ENCODE data around the gene ENTPD2.

Gene ENTPD2

GRCh38 chr9:137028263-137029057, 25.4 kb downstream of the ENTPD2 start:
- peak; percentile 68 to 94 (median 86) for DNase-seq

DNA sequence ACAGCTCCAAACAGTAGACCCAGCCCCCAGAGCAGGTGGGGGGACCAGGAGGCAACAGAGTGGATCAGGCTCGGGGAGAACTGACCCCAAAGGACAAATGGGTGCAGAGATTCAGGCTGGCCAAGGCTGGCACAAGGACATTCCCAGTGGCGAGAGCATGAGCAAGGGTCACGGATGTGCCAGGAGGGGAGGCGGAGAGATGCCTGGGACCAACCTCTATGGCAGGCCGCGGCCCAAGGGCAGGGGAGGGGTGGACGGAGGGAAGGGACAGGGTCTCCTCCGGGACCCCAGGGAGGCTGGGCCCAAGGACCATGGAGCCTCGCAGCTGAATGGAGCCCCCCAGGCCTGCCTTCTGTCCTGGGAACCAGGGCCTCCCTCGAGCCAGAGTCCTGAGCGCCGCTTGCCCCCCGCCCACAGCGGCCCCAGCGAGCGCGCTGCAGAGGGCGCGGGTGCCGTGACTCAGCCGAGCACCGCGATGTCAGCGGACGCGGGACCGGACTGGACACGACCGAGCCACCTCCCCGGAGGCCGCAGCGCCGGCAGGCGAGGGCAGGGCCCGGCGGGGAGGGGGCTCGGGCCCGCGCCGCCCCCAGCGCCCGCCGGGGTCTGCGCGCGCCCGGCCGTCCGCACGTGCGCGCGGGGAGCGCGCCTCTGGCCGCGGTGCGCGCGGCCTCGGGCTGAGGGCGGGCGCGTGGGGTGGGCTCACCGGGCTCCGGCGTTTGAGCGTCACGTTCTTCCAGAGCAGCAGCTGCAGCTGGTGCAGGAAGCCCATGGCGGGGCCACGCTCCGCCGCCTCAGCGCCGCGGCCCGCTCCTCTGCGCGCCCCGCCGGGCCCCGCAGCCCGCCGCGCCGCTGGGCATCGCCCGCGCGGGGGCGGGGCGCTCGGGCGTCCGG, 26.2 kb downstream of the ENTPD2 start, which contains the start of gene ABCA2:
Gene ABCA2 (minus strand): TSS at position 869 of the 894 bp plus-strand sequence. CDS start 97 bp downstream, at position 772.
- DNase-seq = peak in 2 of 3 donors; percentile 30 to 54

DNA sequence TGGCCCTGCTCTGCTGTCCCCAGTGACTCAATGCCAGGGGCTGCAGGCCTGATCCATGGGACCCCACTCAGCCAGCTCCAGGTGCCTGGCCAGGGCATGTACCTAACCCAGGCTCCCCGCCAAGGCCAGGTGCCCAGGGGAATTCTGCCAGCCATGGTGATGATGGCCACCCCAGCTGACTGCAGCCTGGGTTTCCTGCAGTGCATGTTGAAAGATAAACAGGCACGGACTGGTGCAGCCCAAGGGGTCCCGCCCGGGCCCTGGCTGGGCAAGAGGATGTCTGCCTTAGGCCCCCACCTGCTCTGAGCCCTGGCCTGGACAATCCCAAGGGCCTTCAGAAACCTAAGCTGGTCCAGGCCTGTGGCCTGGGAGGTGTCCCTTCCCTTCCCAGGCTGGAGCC, 27.0 kb downstream of the ENTPD2 start:
- no peak for DNase-seq

GRCh38 chr9:137026384-137026783, 27.5 kb downstream of the ENTPD2 start:
- DNase-seq = no peak

- no peak for DNase-seq
Observed at GRCh38 chr9:137025517-137025966, 28.3 kb downstream of the ENTPD2 start.

- no peak for DNase-seq
Observed at GRCh38 chr9:137023583-137023991, 30.3 kb downstream of the ENTPD2 start.

DNA sequence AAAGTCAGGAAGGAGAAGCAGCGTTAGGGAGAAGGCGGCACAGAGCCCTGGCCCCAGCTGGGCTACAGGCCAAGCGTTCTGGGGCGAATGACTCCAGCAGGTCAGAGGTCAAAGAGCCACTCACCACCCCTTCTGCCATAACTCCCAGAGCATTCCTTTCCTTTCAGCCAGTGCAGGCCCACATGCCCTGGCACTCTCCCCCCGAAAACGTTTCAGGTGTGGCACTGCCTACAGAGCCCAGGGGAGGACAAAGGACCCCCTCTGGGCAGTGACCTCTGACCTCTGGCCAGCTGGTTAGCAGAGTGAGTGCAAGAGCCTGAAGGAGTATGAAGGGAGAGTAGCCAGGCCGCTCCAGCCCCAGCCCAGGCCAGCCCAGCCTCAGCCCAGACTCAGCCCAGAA, 30.7 kb downstream of the ENTPD2 start:
- DNase-seq = no peak

DNA sequence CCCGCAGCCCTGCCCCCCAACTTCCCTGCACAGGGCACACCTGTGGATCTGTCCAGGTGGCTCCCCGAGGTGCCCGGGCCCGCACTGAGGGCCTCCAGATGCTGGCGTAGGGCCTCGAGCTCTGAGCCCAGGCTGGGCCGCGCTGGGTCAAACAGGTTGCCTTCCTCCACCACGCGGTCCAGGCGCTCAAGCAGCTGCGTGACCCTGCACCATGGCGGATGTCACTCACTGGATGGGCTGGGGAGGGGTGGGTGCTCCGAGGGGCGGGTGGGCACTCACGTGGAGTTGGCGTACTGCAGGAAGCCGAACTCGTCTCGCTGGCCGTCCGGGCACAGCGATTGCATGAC, 31.2 kb downstream of the ENTPD2 start:
- no peak for DNase-seq

DNA sequence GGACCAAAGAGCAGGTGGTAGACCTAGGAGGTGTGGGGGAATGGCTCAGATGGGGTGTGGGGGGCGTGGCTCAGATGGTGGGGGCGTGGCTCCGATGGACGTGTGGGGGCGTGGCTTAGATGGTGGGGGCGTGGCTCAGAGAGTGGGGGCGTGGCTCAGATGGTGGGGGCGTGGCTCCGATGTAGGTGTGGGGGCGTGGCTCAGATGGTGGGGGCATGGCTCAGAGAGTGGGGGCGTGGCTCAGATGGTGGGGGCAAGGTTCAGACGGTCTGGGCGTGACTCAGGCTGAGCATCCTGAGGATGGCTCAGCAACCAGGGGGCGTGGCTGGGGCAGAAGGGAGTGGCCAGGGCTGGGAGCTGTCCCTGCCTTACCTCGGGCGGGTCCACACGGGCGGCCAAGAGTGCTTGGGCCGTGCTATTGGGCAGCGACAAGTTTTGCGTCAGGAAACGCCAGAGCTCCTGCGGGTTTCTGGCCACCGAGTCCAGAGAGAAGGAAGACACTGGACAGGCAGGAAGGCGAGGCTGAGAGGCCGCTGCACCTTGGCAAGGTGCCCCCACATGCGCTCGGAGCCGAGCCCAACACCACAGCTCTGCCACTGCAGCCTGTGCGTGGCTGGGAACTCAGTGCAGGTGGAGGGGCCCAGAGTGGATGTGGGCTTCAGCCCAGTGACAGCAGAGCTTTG, 31.7 kb downstream of the ENTPD2 start:
- peak; percentile 83 to 91 (median 89) for DNase-seq

DNA sequence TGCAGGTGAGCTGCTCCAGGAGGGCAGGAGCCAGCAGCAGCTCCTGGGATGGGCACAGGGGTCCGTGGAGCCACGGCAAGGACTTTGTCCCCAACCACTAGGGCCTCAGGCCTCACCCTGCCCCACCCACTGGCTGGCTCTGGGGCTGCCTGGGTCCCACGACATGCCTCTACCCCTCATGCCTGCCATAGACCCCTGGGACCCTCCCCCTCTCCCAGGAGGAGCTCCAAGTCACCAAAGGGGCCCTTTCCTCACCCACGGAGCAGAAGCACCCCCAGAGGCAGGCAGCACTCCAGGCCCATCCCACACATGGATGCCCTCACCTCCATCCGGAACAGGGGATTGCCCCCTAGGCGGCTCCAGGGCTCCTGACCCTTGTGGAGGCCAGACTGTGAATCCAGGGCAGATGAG, 32.3 kb downstream of the ENTPD2 start:
- DNase-seq = no peak

DNA sequence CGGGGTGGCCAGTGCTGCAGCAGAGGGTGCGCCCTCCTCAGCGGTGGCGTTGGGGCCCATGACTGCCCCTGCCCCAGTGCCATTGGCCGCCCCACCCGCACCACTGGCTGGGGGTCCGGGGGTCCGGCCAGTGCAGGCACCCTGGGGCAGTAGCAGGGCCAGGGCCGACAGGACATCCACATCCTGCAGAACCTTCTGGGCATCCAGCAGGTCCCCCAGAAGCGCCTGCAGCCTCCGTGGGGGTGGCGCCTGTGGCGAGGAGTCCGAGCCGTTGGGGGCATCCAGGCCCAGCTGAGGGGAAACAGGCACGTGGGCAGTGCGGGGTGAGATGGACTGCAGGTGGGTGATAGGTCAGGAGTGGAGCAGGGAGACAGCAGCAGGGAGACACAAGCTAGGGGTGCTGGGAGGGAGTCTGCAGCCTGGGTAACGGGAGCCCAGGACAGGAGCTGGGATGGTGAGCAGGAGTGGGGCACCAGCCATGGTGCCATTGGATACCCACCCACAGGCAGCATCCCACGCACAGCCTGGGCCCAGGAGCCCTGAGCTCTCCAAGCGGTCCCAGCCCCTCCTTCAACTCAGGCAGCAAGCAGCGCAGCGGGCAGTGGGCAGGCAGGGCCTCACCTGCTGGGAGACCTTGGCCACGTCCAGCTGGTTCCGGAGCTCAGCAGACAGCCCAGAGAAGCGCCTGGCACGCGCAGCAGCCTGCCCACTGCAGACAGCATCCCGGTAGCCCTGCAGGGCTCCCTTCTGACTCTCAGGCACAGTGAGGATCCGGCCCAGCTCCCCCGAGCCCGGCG, 32.9 kb downstream of the ENTPD2 start:
- DNase-seq = no peak

DNA sequence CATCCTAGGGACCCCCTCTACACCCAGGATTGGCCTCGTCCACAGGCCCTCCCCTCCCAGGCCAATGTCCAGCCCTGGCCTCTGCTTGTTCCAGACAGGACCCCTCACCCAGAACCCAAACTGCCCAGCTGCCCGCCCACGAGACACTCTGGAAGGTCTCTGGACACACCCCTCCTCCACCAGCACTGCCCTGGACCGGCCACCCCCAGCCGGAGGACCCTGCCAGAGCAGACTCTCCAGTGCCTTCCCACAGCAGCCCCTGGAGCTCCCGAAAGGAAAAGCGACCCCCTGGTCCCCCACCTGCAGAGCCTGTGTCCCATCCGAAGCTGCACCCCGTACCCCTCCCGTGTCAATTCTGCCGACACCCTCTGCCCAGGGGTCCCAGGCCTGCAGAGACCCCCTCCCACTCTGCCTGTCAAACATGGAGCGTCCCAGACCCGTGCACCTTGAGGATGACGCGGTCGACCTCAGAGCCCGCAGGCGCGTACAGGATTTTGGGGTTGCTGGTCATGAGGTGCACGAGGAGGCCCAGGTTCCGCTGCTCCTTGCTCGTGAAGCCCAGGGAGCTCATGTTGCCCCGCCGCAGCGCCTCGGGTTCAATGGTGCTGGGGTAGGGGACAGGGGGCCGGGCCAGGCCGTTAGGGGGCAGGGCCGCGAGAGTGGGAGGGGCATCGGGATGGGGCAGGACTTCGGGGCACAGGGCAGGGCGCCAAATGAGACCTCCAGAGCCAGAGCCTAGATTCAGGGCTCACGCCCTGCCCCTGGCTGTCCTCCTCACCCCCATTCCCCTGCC, 33.8 kb downstream of the ENTPD2 start:
- no peak for DNase-seq

DNA sequence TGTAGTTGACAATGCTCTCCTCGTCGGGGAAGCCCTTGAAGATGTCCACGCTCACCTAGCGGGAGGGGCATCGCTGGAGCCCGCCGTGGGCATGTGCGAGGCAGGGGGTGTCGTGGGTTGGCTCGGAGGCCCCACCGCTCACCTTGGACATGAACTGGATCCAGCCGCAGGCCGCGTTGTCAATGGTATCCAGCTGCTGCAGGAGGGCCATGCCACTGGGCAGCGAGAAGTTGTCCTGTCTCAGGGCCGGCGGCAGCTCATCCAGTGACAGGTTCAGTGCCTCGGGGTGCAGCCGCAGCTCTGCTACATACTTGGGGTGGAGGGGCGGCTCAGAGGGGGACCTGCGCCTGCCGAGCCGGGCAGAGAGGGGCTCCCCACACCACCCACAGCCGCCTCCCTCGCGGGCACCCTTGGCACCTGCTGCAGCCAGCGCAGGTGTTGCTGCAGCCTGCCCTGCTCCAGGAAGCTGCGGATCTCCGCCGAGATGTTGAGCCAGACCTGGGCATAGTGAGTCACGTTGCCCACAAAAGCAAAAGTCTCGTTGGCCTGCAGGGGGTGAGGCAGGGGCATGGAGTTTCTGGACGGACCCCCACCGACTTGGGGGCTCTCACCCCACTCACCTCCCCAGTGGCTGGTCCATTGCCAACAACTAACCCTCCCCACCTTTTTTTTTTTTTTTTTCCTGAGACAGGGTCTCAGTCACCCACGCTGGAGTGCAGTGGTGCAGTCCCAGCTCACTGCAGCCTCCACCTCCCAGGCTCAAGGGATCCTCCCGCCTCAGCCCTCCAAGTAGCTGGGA, 34.9 kb downstream of the ENTPD2 start:
- DNase-seq = no peak

- DNase-seq = no peak
Observed at GRCh38 chr9:137017791-137018497, 35.9 kb downstream of the ENTPD2 start.

- DNase-seq = no peak
Observed at GRCh38 chr9:137017071-137017470, 36.8 kb downstream of the ENTPD2 start.

- DNase-seq = no peak
Observed at GRCh38 chr9:137016436-137016835, 37.4 kb downstream of the ENTPD2 start.

- no peak for DNase-seq
Observed at GRCh38 chr9:137015976-137016375, 37.9 kb downstream of the ENTPD2 start.

DNA sequence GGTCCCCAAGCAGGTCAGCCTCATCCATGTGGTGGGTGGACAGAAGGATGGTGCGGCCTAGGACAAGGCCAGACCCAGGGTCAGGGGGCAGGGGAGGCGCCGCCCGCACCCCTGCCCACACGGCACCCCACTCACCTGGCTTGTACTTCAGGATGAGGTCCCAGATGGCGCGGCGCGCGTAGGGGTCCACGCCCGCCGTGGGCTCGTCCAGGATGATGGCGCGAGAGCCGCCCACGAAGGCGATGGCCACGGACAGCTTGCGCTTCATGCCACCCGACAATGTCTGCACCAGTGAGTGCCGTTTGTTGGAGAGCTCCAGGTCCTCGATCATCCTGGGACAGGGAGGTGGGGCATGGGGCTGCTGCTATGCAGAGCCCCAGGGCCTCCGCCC, 38.3 kb downstream of the ENTPD2 start:
- DNase-seq = no peak

DNA sequence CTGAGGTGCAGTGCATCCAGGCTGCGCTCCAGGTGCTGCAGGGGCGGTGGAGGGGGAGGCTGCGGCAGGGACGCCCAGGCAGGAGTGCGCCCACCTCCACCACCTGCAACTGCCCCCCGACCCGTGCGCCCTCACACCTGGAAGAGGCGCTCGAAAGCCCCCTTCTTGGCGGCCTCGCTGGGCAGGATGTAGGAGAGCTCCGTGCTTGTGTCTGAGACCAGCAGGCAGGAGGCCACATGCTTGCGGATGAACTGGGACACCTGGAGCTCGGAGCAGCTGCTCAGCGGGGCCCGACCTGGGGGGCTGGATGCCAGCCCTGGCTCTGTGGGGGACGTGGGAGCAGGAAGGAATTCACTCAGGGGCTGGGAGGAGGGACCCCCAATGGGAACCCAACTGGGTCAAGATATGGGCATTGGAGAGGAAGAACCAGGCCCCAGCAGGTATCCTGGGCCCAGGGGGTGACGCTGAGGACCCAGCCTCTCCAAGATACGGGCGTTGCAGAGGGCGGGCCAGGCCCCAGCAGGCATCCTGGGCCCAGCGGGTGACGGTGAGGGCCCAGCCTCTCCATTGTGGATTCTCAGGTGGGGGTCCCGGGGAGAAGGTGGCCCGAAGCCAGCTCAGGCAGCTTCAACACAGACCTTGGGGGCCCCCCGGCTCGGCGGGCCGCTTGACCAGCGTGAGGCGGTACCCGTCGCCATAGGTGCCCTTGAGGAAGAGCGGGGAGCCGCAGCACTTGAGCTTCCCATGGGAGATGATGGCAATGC, 38.9 kb downstream of the ENTPD2 start:
- no peak for DNase-seq
